ENCODE data around the gene TRIM26. TPM values are rescaled to one million over a fixed set of nuclear protein-coding genes. Genes with fewer than 3 reads are reported as not detected.

The TRIM26 gene
- total and polyA plus RNA-seq, 2 of the 13 experiments (the other 11 are each of a cell fraction or from before 2014, with no cell fraction given), result 27.1 to 38.7 TPM

DNA sequence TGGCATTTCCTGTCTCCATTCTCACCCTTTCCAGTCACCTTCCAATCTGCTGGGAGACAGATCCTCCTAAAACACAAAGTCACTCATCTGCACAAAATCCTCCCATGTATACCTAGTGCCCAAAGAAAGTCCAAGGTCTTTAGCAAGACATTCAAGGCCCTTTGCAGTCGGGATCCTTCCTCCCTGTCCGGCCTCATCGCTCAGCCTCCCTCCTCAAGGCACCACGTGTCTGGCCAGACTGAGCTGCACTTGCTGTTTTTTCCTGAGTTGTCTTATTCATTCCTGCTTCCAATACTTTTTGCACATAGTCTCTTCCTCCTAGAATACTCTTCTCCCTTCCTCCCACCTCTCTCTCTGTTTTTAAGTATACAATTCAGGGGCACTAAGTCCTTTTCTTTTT, 48.5 kb downstream of the TRIM26 start (continued):
- TF ChIP-seq, protein P1, sequence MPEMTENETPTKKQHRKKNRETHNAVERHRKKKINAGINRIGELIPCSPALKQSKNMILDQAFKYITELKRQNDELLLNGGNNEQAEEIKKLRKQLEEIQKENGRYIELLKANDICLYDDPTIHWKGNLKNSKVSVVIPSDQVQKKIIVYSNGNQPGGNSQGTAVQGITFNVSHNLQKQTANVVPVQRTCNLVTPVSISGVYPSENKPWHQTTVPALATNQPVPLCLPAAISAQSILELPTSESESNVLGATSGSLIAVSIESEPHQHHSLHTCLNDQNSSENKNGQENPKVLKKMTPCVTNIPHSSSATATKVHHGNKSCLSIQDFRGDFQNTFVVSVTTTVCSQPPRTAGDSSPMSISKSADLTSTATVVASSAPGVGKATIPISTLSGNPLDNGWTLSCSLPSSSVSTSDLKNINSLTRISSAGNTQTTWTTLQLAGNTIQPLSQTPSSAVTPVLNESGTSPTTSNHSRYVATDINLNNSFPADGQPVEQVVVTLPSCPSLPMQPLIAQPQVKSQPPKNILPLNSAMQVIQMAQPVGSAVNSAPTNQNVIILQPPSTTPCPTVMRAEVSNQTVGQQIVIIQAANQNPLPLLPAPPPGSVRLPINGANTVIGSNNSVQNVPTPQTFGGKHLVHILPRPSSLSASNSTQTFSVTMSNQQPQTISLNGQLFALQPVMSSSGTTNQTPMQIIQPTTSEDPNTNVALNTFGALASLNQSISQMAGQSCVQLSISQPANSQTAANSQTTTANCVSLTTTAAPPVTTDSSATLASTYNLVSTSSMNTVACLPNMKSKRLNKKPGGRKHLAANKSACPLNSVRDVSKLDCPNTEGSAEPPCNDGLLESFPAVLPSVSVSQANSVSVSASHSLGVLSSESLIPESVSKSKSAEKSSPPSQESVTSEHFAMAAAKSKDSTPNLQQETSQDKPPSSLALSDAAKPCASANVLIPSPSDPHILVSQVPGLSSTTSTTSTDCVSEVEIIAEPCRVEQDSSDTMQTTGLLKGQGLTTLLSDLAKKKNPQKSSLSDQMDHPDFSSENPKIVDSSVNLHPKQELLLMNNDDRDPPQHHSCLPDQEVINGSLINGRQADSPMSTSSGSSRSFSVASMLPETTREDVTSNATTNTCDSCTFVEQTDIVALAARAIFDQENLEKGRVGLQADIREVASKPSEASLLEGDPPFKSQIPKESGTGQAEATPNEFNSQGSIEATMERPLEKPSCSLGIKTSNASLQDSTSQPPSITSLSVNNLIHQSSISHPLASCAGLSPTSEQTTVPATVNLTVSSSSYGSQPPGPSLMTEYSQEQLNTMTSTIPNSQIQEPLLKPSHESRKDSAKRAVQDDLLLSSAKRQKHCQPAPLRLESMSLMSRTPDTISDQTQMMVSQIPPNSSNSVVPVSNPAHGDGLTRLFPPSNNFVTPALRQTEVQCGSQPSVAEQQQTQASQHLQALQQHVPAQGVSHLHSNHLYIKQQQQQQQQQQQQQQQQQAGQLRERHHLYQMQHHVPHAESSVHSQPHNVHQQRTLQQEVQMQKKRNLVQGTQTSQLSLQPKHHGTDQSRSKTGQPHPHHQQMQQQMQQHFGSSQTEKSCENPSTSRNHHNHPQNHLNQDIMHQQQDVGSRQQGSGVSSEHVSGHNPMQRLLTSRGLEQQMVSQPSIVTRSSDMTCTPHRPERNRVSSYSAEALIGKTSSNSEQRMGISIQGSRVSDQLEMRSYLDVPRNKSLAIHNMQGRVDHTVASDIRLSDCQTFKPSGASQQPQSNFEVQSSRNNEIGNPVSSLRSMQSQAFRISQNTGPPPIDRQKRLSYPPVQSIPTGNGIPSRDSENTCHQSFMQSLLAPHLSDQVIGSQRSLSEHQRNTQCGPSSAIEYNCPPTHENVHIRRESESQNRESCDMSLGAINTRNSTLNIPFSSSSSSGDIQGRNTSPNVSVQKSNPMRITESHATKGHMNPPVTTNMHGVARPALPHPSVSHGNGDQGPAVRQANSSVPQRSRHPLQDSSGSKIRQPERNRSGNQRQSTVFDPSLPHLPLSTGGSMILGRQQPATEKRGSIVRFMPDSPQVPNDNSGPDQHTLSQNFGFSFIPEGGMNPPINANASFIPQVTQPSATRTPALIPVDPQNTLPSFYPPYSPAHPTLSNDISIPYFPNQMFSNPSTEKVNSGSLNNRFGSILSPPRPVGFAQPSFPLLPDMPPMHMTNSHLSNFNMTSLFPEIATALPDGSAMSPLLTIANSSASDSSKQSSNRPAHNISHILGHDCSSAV (CRISPR knock-in tag; IDR thresholded peaks at IDR 0.05; ENCODE audit: borderline replicate concordance), result no peak
- TF ChIP-seq, protein P2, sequence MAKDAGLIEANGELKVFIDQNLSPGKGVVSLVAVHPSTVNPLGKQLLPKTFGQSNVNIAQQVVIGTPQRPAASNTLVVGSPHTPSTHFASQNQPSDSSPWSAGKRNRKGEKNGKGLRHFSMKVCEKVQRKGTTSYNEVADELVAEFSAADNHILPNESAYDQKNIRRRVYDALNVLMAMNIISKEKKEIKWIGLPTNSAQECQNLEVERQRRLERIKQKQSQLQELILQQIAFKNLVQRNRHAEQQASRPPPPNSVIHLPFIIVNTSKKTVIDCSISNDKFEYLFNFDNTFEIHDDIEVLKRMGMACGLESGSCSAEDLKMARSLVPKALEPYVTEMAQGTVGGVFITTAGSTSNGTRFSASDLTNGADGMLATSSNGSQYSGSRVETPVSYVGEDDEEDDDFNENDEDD (CRISPR knock-in tag; IDR thresholded peaks at IDR 0.05; ENCODE audit: borderline replicate concordance), result peak; percentile 22; the same call in 1 of the 2 replicates
- TF ChIP-seq SALL1 (CRISPR knock-in tag; IDR thresholded peaks at IDR 0.05) (peak; percentile 26; the same call in 1 of the 2 replicates), BRD4 (CRISPR knock-in tag; IDR thresholded peaks at IDR 0.05) (no peak), ZNF549 (CRISPR knock-in tag; IDR thresholded peaks at IDR 0.05) (no peak), CBX5 (CRISPR knock-in tag; IDR thresholded peaks at IDR 0.05; ENCODE audit: borderline replicate concordance) (0 out of 2 replicates have a peak, but pooled peaks have one; percentile 9)
- TF ChIP-seq, protein P3, sequence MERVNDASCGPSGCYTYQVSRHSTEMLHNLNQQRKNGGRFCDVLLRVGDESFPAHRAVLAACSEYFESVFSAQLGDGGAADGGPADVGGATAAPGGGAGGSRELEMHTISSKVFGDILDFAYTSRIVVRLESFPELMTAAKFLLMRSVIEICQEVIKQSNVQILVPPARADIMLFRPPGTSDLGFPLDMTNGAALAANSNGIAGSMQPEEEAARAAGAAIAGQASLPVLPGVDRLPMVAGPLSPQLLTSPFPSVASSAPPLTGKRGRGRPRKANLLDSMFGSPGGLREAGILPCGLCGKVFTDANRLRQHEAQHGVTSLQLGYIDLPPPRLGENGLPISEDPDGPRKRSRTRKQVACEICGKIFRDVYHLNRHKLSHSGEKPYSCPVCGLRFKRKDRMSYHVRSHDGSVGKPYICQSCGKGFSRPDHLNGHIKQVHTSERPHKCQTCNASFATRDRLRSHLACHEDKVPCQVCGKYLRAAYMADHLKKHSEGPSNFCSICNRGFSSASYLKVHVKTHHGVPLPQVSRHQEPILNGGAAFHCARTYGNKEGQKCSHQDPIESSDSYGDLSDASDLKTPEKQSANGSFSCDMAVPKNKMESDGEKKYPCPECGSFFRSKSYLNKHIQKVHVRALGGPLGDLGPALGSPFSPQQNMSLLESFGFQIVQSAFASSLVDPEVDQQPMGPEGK (CRISPR knock-in tag; IDR thresholded peaks at IDR 0.05), result no peak
- TF ChIP-seq, protein P4, sequence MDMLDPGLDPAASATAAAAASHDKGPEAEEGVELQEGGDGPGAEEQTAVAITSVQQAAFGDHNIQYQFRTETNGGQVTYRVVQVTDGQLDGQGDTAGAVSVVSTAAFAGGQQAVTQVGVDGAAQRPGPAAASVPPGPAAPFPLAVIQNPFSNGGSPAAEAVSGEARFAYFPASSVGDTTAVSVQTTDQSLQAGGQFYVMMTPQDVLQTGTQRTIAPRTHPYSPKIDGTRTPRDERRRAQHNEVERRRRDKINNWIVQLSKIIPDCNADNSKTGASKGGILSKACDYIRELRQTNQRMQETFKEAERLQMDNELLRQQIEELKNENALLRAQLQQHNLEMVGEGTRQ (IDR thresholded peaks at IDR 0.05; ENCODE audit: low read depth, low read length), result 0 out of 2 replicates have a peak, but pooled peaks have one; percentile 11
- TF ChIP-seq, protein P4 (CRISPR knock-in tag; IDR thresholded peaks at IDR 0.05; ENCODE audit: borderline replicate concordance), result no peak
- TF ChIP-seq, protein P5, sequence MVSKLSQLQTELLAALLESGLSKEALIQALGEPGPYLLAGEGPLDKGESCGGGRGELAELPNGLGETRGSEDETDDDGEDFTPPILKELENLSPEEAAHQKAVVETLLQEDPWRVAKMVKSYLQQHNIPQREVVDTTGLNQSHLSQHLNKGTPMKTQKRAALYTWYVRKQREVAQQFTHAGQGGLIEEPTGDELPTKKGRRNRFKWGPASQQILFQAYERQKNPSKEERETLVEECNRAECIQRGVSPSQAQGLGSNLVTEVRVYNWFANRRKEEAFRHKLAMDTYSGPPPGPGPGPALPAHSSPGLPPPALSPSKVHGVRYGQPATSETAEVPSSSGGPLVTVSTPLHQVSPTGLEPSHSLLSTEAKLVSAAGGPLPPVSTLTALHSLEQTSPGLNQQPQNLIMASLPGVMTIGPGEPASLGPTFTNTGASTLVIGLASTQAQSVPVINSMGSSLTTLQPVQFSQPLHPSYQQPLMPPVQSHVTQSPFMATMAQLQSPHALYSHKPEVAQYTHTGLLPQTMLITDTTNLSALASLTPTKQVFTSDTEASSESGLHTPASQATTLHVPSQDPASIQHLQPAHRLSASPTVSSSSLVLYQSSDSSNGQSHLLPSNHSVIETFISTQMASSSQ (IDR thresholded peaks at IDR 0.05; ENCODE audit: low read depth), result no peak
- TF ChIP-seq, protein P5 (CRISPR knock-in tag; IDR thresholded peaks at IDR 0.05; ENCODE audit: borderline replicate concordance), result no peak
